Right ventricle myocardium inferior (tissue), 1 donor: ENCODE measurements around the gene C16orf89. TPM values are rescaled to one million over a fixed set of nuclear protein-coding genes. Genes with fewer than 3 reads are reported as not detected.
"Not testable (repeated sequence)": the region's sequence is repeated elsewhere in the genome, so short reads cannot be mapped to it uniquely, and the experiment has no call there.

ENCODE experiments used
- ATAC-seq: fragments of 200-7000 bp; cut with Tn5 transposase; one replicate; pipeline ENCODE4 v1.9.1; 2020; ENCODE audit warnings: mild to moderate bottlenecking, moderate library complexity
- DNase-seq: peaks from one replicate; pipeline ENCODE4 v3.0.0; 2021; ENCODE audit errors: missing footprints
- intact Hi-C: fragments of 100-400 bp; cut with DNase I; formaldehyde crosslinking; loops from one replicate; pipeline ENCODE4 v1.11.0; 2022
- total RNA-seq: library from RNA; stranded (reverse); fragmentation: NEBNext Ultra II Directional; extraction: Animal tissue kit (Norgen Biotek cat#: 25700); gene quantifications from one replicate; pipeline ENCODE4 v1.2.1, GENCODE V29; 2021
- donor health status: DM: no; HTN: yes; CAD: no; lungs with severe emphysema.

The C16orf89 gene
- total RNA-seq, 1 donor from 2014 or later = 3.5 TPM

DNA sequence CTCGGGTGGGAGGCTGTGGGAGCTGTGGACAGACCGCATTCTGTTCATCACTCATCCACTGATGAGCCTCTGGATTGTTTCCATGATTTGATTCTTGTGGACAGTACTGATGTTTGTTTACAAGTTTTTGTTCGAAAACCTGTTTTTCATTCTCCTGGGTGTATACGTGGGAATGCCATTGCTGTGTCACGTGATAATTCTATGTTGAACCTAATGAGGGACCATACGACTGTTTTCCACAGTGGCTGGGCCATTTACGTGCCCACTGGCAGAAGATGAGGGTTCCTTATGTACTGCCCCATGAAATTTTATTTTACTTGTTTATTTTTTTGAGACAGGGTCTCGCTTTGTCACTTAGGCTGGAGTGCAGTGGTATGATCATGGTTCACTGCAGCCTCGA lies 3.3 kb upstream of the C16orf89 start:
- DNase-seq = no peak
- no peak for ATAC-seq
- intact Hi-C loops = no loop called here

DNA sequence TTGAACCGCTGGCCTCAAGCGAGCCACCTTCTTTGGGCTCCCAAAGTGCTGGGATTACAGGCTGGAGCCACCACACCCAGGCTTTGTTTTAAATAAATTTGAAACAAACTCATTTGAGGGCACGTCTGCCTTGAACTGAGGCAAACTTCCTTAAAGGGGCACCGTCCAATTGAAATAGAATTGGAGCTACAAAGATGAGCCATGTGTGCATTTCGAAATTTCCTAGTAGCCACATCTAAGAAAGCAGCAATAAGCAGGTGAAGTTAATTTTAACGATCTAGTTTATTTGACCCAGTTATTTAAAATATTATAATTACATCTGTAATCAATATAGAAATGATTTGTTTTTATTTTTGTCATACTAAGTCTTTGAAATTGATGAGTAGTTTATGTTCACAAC lies 755 bp upstream of the C16orf89 start:
- no peak for DNase-seq
- intact Hi-C loops = no loop called here
- ATAC-seq = no peak

DNA sequence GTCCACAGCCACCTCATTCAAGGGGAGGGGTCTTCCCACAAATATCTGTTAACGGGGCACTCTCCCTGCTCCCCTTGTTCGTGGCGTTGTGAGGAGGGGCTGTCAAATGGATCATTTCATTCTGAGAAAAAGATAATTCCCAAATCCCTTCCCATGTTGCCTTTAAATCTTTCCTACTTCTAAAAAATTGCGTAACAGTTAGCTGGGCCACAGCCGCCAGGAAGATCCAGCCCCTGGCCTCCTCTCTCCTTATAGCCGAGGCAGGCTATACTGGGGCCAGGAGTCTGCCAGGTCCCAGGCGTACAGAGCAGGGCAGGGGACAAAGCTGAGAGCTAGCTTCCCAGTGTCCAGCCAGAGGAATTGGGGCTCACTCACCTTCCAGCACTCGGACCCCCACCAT lies 430 bp downstream of the C16orf89 start:
- intact Hi-C loops = no loop called here
- DNase-seq (peak; percentile 6), ATAC-seq (no peak)

DNA sequence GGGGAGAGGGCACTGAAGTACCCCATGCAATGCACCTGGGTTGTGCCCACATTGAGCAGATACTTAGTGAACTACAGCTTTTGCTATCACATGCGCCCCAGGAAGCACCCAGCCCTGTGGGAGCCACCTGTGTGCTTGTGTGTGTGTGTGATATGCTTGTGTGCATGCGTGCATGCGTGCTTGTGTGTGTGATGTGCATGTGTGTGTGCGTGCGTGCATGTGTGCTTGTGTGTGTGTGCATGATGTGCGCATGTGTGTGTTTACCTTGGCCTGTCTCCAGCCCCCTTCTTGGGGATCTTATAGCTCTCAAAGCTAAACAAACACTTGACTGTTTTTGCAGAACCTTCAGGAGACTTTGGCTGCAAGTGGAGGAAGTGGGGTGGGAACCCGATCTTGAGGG lies 841 bp downstream of the C16orf89 start:
- DNase-seq = peak; percentile 68
- intact Hi-C loops = no loop called here
- ATAC-seq = no peak

DNA sequence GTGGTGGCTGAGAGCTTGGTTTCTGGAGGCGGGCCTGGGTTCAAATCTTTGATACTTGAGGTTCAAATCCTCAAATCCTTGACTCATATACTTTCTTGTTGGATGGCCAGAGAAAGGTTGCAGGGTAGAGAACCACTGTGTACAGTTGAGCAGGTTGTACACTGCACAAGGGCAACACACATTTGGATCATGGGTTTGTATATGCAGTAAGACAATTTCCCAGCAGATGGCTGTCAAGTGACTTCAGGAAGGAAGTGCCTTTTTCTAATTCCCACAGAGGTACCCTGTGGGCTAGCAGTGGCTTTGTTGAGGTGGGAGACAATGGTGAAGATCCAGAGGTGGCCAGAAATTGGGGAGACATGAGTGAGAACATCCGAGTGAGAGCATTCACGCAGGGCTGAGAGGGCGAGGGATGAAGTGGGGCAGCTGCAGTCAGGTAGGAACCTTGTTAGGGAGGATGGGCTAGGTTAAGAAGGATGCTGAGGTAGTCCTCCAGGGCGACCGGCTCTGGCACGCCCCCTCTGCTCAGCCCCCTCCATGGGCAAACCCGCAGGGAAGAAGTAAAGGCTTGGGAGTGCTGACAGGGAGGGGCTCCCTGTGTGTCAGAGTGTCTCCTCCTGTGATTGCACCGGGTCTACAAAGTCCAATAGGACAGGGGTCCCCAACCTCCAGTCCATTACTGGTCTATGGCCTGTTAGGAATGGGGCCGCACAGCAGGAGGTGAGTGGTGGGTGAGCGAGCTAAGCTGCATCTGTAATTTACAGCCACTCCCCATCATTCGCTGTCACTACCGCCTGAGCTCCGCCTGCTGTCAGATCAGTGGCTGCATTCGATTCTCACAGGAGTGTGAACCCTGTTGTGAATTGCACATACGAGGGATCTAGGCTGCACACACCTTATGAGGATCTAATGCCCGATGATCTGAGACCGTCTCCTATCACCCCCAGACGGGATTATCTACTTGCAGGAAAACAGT lies 2.7 kb downstream of the C16orf89 start:
- ATAC-seq = no peak
- intact Hi-C loops = no loop called here

DNA sequence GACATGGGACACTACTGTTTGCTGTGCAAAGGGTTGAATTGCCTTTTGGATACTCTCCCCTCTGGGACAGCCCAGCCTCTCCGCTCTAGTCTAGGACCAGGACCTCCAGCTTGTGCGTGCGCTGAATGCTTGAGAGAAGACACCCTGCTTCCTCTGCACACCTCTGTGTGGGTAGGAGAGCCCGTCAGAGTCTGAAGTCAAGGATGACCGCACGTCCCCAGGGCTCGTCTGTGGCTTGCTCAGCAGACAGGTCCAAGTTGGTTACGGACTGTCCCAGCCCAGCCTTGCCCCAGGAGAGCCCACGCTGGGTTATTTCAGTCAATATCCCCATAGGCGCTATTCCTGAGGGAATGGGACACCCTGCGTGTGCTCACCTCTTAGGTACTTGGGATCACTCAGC lies 3.7 kb downstream of the C16orf89 start:
- intact Hi-C loops = no loop called here
- DNase-seq (no peak), ATAC-seq (no peak)

More for the DNA sequence above, 2.7 kb downstream of the C16orf89 start:
- DNase-seq = no peak

DNA sequence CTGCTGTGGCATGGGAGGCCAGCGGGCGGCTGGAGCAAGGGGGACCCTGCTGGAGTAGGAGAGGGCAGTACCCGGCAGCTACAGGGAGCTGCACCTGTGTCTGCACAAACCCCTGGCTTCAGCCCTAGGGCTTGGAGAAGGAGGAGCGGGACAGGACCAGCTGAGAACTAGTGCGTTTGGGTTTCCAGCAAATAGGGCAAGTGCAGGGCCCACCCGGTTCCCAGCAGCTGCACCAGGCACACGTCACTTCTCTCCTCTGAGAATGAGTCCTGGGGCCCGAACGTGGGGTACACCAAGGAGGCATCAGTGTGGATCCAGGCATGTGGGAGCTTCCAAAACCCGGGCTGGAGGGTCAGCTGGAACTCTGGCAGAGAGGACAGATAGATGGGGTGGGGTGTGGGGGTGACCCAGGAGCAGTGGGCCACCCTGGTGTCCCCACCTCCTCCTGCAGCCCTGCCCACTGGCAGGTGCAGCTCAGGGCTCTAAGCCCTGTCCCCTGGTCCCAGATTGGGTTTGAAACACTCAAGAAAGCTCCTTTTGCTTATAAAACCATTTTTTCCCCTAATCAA lies 5.6 kb downstream of the C16orf89 start:
- ATAC-seq (no peak), DNase-seq (no peak)
- intact Hi-C loops = no loop called here

DNA sequence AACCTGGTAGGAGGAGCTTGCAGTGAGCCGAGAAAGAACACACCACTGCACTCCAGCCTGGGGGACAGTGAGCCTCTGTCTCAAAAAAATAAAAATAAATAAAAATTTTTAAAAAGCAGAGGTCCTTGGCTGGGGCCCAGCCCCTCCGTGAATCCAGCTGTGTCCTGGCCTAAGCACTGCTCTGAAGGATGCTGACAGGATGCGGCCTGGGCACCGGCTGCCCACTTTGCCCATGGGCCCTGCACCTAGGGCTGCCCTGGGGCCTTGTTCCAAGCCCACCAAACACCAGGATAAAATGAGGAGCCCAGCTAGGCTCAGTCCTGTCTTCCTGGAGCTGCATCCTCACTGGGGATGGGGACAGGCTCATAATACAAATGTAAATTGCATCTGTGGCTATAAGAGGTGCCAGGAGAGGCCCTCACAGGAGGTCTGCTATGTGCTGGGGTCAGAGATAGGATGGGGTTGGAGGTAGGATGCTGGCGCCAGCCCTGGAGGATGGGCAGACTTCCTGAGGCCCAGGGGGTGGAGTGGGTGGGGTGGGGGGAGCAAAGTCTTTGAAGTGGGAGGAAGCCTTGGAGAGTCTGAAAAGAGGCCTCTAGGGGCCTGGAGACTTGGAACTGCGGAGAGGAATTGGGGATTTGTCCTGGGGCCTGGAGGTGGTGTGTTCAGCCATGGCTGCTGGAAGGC lies 6.2 kb downstream of the C16orf89 start:
- DNase-seq = no peak
- no peak for ATAC-seq
- intact Hi-C loops = no loop called here

DNA sequence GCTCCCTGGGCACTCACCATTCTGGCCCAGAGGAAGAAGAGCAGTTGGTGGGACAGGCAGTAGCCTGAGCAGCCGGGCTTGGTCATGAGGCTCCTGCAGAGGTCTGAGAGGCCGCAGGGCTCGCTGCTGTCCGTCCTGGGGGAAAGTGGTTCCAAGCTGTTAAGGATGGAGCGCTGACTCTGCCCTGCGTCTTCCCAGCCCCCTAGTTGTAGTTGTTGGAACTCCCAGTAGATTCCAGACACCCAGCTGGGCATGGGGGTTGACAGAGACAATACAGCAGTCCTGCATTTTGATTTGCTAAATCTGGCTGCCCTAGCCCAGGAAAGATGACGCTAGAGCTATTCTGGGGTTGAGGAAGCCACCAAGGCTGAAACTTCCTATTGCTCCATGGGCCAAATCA lies 7.3 kb downstream of the C16orf89 start:
- intact Hi-C loops = no loop called here
- no peak for DNase-seq
- ATAC-seq = no peak

DNA sequence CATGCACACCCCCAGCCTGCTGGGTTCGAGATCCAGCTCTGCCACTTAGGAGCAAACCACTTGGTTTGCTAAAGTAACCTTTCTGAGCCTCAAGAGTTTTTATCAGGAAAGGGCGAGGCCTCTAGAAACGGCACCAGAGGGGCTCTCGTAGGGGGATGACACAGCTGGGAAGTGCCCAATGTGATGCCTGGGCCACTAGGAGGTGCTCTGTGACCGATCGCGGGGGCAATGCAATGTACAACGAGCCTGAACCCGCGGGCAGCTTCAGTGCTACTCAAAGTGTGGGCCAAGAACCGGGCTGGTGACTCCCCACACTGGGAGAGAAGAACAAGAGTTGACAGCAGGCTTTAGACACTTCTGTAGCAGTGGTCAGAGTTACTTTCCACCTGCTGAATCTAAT lies 9.4 kb downstream of the C16orf89 start:
- intact Hi-C loops = no loop called here
- no peak for DNase-seq
- ATAC-seq = no peak

DNA sequence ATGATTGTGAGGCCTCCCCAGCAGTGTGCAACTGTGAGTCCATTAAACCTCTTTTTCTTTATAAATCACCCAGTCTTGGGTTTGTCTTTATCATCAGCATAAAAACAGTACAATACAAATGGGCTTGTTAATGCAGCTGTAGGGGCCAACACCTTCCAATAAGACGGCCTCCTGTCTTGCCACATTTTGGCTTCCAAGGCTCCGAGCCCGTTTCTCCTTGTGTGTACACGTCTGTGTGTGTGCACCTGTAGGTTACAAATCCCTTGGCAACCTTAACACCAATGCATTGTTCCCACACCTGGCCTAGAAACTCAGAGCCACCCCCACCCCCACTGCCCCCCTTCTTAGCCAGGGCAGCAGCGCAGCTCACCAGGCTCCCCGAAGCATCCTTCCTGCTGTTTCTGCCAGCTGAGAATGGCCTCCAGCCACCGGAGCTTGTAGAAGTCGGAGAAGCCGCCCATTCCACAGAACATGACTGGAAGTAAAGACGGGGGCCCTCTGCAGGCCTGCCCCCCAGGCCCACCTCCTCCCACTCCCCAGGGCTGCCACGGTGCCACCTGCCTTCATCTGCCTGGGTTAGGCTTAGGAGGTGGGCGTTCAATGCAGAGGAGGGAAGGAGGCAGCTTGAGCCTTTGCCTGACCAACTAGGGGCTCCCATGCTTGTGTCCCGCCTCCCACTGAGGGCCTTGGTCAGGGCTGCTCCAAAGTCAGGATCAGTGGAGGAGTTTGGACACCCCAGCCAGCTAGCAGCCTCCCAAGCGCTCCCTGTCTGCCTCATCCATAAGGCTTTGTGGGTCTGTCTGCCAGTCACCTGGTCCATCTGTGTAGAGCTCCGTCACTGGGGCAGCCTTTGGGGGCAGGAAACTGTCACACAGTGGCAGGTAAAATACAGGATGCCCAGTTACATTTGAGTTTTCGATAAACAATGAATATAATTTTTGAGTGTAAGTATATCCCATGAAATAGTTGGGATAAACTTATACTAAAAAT lies 10.6 kb downstream of the C16orf89 start:
- no peak for DNase-seq
- ATAC-seq = no peak
- intact Hi-C loops = no loop called here

DNA sequence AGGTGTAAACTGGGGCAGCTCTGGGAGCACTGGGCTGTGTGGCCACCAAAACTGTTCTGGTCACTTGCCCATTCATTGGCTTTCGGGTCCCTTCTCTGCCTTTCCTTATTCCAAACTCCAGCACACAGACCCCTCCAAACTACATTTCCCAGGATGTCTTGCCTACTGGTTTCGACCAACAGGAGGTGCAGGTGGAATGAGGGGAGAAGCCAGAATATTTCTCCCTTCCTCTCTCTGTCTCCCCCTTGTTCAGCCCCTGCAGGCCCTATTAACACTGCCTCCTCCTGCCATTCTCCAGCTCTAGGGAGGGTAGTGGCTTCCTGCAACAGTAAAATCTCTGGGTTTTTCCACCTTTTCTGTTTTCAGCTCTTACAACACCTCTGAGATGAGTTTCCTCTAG lies 18.8 kb downstream of the C16orf89 start:
- no peak for ATAC-seq
- DNase-seq = no peak
- intact Hi-C loops = no loop called here

DNA sequence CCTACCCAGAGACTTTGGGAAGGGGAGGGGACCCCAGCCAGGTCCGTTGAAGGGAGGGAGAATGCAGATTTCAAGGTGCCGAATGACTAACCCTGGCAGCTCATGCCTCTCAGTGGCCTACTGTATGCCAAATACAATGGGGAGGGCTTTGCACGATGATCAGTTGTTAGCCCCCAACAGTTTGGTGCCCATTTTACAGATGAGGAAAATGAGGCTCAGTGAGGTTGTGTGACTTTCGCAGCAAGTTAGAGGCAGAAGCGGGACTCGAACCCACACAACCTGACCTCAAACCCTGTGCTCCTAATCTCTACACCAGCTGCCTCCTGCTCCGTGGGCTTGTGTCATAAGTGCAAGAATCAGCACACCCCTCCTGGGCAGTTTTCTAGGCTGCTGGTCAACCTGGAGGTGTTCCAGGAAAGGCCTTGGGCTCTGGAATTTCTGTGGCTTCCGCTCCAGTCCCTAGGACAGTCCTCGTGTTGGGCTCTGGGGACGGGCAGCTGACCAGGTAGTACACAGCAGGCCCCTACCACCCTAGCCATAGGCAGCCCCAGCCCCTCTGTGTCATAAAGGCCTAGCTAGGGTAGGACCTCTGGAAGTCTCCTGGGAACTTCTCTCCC lies 20.1 kb downstream of the C16orf89 start:
- peak; percentile 33 for DNase-seq
- intact Hi-C loops = no loop called here
- ATAC-seq = no peak

DNA sequence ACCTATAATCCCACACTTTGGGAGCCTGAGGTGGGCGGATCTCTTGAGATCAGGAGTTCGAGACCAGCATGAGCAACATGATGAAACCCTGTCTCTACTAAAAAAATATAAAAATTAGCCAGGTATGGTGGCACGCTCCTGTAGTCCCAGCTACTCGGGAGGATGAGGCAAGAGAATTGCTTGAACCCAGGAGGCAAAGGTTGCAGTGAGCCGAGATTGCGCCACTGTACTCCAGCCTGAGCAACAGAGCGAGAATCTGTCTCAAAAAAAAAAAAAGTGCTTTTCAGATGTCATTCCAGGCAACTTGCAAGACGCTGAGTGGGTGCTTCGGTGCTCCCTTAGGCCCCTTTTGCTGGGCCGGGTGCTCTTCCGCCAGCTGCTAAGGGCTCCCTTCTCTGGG lies 21.2 kb downstream of the C16orf89 start:
- intact Hi-C loops, ATAC-seq, DNase-seq: not testable (repeated sequence)

DNA sequence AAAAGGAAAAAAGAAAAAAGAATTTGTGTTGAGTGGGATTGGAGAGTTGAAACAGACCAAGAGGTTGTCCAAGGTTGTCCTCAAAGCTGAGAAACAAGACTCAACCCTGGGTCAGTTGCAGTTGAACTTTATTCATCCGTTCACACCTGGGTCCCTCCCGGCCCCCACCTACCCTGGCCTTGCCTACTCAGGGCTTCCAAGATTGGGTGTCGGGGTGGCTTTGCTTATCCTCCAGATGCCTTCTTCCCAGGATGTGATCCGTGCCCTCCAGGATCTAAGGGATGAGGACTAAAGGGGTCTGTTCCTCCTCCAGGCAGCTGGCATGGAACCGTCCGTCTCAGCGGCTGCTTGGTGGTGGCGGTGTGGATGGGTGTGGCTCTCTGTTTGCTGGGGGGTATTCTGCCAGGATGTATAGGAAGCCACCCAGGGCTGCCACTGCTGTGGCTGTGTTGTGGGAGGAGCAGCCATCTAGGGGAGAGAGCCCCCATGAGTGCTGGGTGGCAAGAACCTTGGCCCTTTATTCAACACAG lies 21.7 kb downstream of the C16orf89 start:
- no peak for ATAC-seq
- DNase-seq = peak; percentile 23
- intact Hi-C loops = no loop called here

DNA sequence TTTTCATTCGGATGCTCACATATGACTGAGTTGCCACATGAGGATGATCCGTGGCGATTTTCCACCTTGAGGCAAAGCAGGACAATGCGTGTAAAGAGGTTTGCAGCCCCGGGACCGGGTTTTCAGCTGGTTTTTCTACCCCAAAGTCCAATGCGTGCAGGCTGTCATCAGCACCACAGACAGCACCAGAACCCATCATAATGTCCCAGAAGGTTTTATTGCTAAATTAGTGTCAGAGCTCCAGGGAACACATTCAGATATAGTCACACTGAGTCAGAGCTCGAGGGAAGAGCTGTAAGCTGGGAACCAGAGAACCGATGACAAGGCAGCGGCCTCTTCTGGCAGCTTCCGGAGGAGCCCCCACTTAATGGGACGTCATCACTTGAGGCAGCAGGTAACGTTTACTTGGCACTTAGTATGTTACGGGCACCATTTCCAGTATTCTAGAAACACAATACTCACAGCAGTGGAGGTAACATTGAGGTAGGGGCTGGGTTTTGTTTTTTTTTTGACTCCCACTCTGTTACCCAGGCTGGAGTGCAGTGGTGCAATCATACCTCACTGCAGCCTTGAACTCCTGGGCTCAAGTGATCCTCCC lies 23.1 kb downstream of the C16orf89 start:
- intact Hi-C loops = no loop called here
- ATAC-seq (no peak), DNase-seq (no peak)

DNA sequence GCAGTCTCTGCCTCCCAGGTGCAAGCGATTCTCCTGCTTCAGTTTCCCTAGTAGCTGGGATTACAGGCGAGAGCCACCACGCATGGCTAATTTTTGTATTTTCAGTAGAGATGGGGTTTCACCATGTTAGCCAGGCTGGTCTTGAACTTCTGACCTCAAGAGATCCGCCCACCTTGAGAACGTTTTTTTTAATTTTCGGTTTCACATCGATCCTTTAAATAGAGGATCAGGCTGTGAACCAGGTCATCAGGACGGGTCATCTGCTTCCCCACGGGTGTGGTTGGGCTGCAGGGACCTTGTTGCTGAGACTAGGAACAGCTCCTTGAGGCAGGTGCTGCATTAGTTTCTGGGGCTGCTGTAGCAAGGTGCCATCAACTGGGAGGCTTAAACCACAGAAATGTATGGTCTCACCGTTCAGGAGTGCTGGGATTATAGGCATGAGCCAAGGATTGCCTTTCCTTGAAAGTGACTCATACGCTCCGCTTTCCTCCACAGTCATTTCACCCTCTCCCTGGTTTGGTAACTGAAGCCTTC lies 24.1 kb downstream of the C16orf89 start:
- intact Hi-C loops = no loop called here
- DNase-seq (peak; percentile 33), ATAC-seq (no peak)
